ENCODE measurements around the gene PRSS12.

DNA sequence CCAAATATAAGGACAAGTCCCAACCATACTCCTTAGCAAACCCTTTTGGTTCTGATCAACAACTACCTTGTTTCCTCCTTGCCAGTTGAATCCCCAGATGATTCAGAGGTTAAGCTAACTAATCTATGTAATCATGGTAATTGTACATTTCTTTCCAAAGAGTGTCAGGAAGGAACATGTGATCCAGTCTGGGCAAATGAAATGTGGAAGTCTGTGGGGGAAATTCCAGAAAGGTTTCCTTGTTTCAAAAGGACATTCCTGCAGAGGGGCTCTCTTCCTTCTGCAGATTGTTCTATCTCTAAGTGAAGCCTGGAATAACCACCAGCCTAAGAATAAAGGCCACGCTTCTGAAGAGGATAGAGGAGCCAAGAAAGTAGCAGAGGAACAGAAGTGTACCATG lies 7.0 kb downstream of the PRSS12 start:
- TF ChIP-seq MAX (IDR thresholded peaks at IDR 0.05) = no peak
- TF ChIP-seq, protein P1, sequence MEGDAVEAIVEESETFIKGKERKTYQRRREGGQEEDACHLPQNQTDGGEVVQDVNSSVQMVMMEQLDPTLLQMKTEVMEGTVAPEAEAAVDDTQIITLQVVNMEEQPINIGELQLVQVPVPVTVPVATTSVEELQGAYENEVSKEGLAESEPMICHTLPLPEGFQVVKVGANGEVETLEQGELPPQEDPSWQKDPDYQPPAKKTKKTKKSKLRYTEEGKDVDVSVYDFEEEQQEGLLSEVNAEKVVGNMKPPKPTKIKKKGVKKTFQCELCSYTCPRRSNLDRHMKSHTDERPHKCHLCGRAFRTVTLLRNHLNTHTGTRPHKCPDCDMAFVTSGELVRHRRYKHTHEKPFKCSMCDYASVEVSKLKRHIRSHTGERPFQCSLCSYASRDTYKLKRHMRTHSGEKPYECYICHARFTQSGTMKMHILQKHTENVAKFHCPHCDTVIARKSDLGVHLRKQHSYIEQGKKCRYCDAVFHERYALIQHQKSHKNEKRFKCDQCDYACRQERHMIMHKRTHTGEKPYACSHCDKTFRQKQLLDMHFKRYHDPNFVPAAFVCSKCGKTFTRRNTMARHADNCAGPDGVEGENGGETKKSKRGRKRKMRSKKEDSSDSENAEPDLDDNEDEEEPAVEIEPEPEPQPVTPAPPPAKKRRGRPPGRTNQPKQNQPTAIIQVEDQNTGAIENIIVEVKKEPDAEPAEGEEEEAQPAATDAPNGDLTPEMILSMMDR (IDR thresholded peaks at IDR 0.05 in 2 of 3, conservative IDR thresholded peaks at IDR 0.05 in 1 of 3; ENCODE audit: borderline replicate concordance in 1 of 3, insufficient read depth in 1 of 3, low read depth in 2 of 3, low read length in 2 of 3) = no peak
- no peak for TF ChIP-seq EZH2 (IDR thresholded peaks at IDR 0.05)
- no peak for TF ChIP-seq POLR2AphosphoS5 (IDR thresholded peaks at IDR 0.05; ENCODE audit: low read depth, low read length)
